OCI-LY7 (cell line): ENCODE measurements around the gene AHNAK2. TPM values are rescaled to one million over a fixed set of nuclear protein-coding genes. Genes with fewer than 3 reads are reported as not detected.

ENCODE experiments used
- BruUV-seq: library from RNA; stranded (reverse); fragments of 400-500 nt; replicated peaks from 2 replicates; lab custom pipeline; 2021; lab: Mats Ljungman, UMichigan
- CTCF ChIA-PET: fragments of 300-600 bp; sonication (Branson Sonifier 250); formaldehyde crosslinking; loops from one replicate; lab custom pipeline; 2022; ENCODE audit warnings: antibody characterized with exemption; ENCODE audit not compliant: unreplicated experiment; lab: Charles Lee
- POLR2A ChIA-PET: fragments of 300-600 bp; sonication (Branson Sonifier 250); formaldehyde crosslinking; loops from one replicate; lab custom pipeline; 2022; ENCODE audit warnings: antibody characterized with exemption; lab: Charles Lee
- DNase-seq: peaks from one replicate; pipeline ENCODE4 v3.0.0-alpha.2; 2015; ENCODE audit warnings: low spot score
- H2AFZ ChIP-seq: fragments of 200-600 bp; sonication (generic), shearing (Covaris generic); 2 replicates; pipeline ENCODE4 v1.6.1; 2014; ENCODE audit warnings: mild to moderate bottlenecking, antibody characterized with exemption, low read length, moderate library complexity
- H3K27ac ChIP-seq: fragments of 200-600 bp; sonication (generic); 2 replicates; pipeline ENCODE4 v1.5.1; 2014; ENCODE audit warnings: mixed run types, low read depth, mild to moderate bottlenecking, moderate library complexity, low read length, inconsistent platforms; ENCODE audit not compliant: poor library complexity, severe bottlenecking
- H3K36me3 ChIP-seq: fragments of 200-600 bp; sonication (generic); 2 replicates; pipeline ENCODE4 v1.6.1; 2014; ENCODE audit warnings: mild to moderate bottlenecking, antibody characterized with exemption, low read length, moderate library complexity, mixed read lengths; ENCODE audit not compliant: insufficient read depth
- H3K4me1 ChIP-seq: fragments of 200-600 bp; sonication (generic); 2 replicates; pipeline ENCODE4 v1.5.1; 2014; ENCODE audit warnings: mild to moderate bottlenecking, low read length; ENCODE audit not compliant: insufficient read depth, poor library complexity, severe bottlenecking
- H3K4me2 ChIP-seq: fragments of 200-600 bp; sonication (generic); 2 replicates; pipeline ENCODE4 v1.6.1; 2014; ENCODE audit warnings: mild to moderate bottlenecking, low read length
- H3K4me3 ChIP-seq: fragments of 200-600 bp; sonication (generic); 2 replicates; pipeline ENCODE4 v1.5.1; 2014; ENCODE audit warnings: mild to moderate bottlenecking, low read depth, low read length; ENCODE audit not compliant: poor library complexity, severe bottlenecking
- H3K79me2 ChIP-seq: fragments of 200-600 bp; sonication (generic); 2 replicates; pipeline ENCODE4 v1.6.1; 2016; ENCODE audit warnings: low read depth, mild to moderate bottlenecking, low read length, moderate library complexity, mixed read lengths; ENCODE audit not compliant: insufficient read depth
- H3K9me2 ChIP-seq: fragments of 200-600 bp; sonication (generic); 2 replicates; pipeline ENCODE4 v1.6.1; 2016; ENCODE audit warnings: mild to moderate bottlenecking, low read length, mixed read lengths; ENCODE audit not compliant: insufficient read depth
- H3K9me3 ChIP-seq: fragments of 200-600 bp; sonication (generic); 2 replicates; pipeline ENCODE4 v1.6.1; 2014; ENCODE audit warnings: mild to moderate bottlenecking, mixed run types, low read length, mixed read lengths
- H4K20me1 ChIP-seq: fragments of 200-600 bp; sonication (generic); 2 replicates; pipeline ENCODE4 v1.6.1; 2014; ENCODE audit warnings: mild to moderate bottlenecking, antibody characterized with exemption, low read length, moderate library complexity, mixed read lengths; ENCODE audit not compliant: insufficient read depth
- EZH2phosphoT487 ChIP-seq: fragments of 200-600 bp; sonication (generic); IDR thresholded peaks from 2 replicates; pipeline ENCODE4 v1.6.1; 2018; ENCODE audit warnings: low read depth, borderline replicate concordance, mild to moderate bottlenecking, mixed run types, antibody characterized with exemption, low read length, moderate library complexity, mixed read lengths
- intact Hi-C: fragments of 100-400 bp; cut with micrococcal nuclease; formaldehyde crosslinking; loops from one replicate; pipeline ENCODE4 v1.10.0; 2022; ENCODE audit not compliant: unreplicated experiment
- total RNA-seq, 2 experiments: library from RNA; depleted of rRNA in 1 of 2; stranded (reverse); fragments of >200 nt in 1 of 2; shearing (Covaris generic) in 1 of 2; gene quantifications; 2 replicates each; pipeline ENCODE4 v1.2.3, GENCODE V29; 2014 to 2022
- TF ChIP-seq, protein P1 (sequence below): fragments of 200-600 bp; sonication (generic); conservative IDR thresholded peaks from 2 replicates; pipeline ENCODE4 v1.5.1; 2014; ENCODE audit warnings: mild to moderate bottlenecking, antibody characterized with exemption, low read length, moderate library complexity, mixed read lengths

Gene AHNAK2
- total RNA-seq, 2 experiments from 2014 or later = 0.61 TPM; not detected in 1

DNA sequence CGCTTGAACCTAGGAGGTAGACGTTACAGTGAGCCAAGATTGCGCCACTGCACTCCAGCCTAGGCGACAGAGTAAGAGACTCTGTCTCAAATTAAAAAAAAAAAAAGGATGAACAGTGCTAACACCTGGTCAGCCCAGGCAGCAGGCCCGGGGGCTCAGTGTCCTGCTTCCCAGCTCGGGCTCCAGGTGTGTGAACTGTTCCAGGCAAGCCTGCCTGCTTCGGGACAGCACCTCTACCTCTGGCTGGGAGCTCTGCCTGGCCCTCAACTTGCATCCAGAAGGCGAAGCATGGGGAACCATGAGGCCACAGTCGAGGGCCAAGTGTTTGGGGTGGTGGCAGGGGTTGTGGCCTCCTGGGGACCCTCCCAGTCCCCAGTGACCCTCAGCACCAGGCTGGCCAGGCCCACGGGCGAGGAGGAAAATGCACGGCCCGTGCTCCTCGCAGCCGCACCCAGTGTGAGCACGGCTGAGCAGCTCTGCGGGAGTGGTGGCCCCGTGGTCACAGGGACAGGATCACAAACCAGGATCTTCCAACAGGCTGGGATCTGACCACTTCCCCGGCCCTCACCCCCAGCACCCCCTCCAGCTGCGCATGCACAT, 27.3 kb upstream of the AHNAK2 start:
- H3K9me3 ChIP-seq = no peaks in the 10 kb centered on the region
- H3K4me1 ChIP-seq = no peaks in the 10 kb centered on the region
- no peak for DNase-seq
- intact Hi-C loops = no loop called here
- BruUV-seq = no TSS peak
- H4K20me1 ChIP-seq = peaks cover 11% of the 10 kb centered on the region; the same call in 1 of the 2 replicates
- H3K4me2 ChIP-seq = no peak overlapping the region
- H3K27ac ChIP-seq = no peak overlapping the region
- ChIA-PET CTCF (no interaction called here), POLR2A (no interaction called here)
- no peak overlapping the region for H2AFZ ChIP-seq
- peaks cover 54% of the 10 kb centered on the region for H3K36me3 ChIP-seq
- no peaks in the 10 kb centered on the region for H3K9me2 ChIP-seq
- no peak overlapping the region for H3K4me3 ChIP-seq
- no peak for TF ChIP-seq EZH2phosphoT487
- TF ChIP-seq, protein P1, sequence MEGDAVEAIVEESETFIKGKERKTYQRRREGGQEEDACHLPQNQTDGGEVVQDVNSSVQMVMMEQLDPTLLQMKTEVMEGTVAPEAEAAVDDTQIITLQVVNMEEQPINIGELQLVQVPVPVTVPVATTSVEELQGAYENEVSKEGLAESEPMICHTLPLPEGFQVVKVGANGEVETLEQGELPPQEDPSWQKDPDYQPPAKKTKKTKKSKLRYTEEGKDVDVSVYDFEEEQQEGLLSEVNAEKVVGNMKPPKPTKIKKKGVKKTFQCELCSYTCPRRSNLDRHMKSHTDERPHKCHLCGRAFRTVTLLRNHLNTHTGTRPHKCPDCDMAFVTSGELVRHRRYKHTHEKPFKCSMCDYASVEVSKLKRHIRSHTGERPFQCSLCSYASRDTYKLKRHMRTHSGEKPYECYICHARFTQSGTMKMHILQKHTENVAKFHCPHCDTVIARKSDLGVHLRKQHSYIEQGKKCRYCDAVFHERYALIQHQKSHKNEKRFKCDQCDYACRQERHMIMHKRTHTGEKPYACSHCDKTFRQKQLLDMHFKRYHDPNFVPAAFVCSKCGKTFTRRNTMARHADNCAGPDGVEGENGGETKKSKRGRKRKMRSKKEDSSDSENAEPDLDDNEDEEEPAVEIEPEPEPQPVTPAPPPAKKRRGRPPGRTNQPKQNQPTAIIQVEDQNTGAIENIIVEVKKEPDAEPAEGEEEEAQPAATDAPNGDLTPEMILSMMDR = no peak
- peaks cover 20% of the 10 kb centered on the region for H3K79me2 ChIP-seq

DNA sequence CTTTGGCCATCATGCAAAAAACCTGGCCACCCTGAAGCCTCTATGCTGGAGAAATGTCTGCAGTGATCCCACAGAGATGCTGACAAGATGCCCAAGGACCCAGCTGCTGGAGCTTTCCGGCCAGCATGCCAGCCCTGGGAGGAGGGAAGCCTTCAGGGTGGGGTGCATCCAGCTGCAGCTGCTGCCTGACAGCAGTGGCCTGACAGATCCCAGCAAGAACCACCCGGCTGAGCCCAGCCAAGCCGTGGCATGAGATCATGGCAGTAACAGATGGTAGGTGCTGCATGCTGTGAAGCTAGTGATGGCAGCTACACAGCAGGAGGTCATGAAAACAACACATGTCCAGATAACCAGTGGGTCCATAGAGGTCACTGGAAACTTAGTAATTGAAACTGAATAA, 21.2 kb upstream of the AHNAK2 start:
- DNase-seq = no peak
- no peaks in the 10 kb centered on the region for H3K9me3 ChIP-seq
- H3K36me3 ChIP-seq = peaks cover 22% of the 10 kb centered on the region
- H3K79me2 ChIP-seq = no peaks in the 10 kb centered on the region
- CTCF ChIA-PET = no interaction called here
- TF ChIP-seq EZH2phosphoT487 = no peak
- TF ChIP-seq, protein P1 = no peak
- H3K4me1 ChIP-seq = no peaks in the 10 kb centered on the region
- H3K4me2 ChIP-seq = no peak overlapping the region
- no peak overlapping the region for H3K4me3 ChIP-seq
- H4K20me1 ChIP-seq = no peaks in the 10 kb centered on the region; the same call in 1 of the 2 replicates
- no peak overlapping the region for H2AFZ ChIP-seq
- BruUV-seq = no TSS peak
- no peaks in the 10 kb centered on the region for H3K9me2 ChIP-seq
- POLR2A ChIA-PET = interaction anchor here (0.8 to 1.7 kb wide), 2 partner anchors 12 to 19 kb away, joined by 3 to 4 read pairs; no protein-coding TSS in a partner anchor
- intact Hi-C loops = no loop called here
- H3K27ac ChIP-seq = no peak overlapping the region

DNA sequence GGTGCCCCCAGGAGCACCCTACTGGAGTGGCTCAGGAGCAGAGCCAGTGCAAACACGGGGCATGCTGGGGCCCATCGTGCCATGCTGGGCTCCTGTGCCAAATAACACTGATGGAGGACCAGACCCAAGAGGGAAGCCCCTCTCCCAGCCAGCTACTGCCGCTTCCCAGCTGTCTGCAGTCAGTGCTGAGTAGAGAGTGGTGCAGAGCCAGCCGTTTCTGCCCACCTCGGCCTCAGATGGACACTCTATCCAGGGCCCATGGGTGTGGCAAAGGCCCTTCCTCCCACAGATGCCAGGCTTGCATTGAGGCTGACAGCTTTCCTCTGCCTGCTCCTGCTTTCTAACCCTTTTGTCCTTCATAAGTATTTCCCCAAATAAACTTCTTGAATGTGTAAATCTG, 20.6 kb upstream of the AHNAK2 start:
- CTCF ChIA-PET = no interaction called here
- Histone ChIP-seq H3K9me3 (no peaks in the 10 kb centered on the region), H4K20me1 (no peaks in the 10 kb centered on the region; the same call in 1 of the 2 replicates), H3K27ac (no peak overlapping the region), H3K4me1 (no peaks in the 10 kb centered on the region), H2AFZ (no peak overlapping the region), H3K36me3 (peaks cover 17% of the 10 kb centered on the region), H3K4me2 (no peak overlapping the region), H3K79me2 (no peaks in the 10 kb centered on the region), H3K9me2 (no peaks in the 10 kb centered on the region), H3K4me3 (no peak overlapping the region)
- no peak for DNase-seq
- POLR2A ChIA-PET = no interaction called here
- intact Hi-C loops = no loop called here
- no TSS peak for BruUV-seq
- TF ChIP-seq, protein P1 = no peak
- TF ChIP-seq EZH2phosphoT487 = no peak
